Liver (tissue), 9 donors: Measurements from ENCODE around the gene LARGE1. TPM values are rescaled to one million over a fixed set of nuclear protein-coding genes. Genes with fewer than 3 reads are reported as not detected.

ENCODE experiments used
- DNase-seq: peaks from one replicate; pipeline ENCODE4 v3.0.0-alpha.2; 2017; ENCODE audit warnings: low spot score
- H3K27ac ChIP-seq, 2 donors: one replicate each; pipeline ENCODE4 v1.7.0; 2013; ENCODE audit warnings: inconsistent platforms in 2 of 2, low read length in 2 of 2, control low read depth in 1 of 2, low read depth in 1 of 2, mild to moderate bottlenecking in 1 of 2
- H3K27me3 ChIP-seq, 4 donors: one replicate each; pipeline versions ENCODE4 v1.6.1 to v1.7.0; 2013; ENCODE audit warnings: low read length in 3 of 4, inconsistent platforms in 1 of 4, mild to moderate bottlenecking in 1 of 4, moderate library complexity in 1 of 4; ENCODE audit not compliant: control insufficient read depth in 4 of 4, insufficient read depth in 4 of 4
- H3K36me3 ChIP-seq, 4 donors: one replicate each; pipeline versions ENCODE4 v1.6.1 to v1.7.0; 2013; ENCODE audit warnings: low read length in 3 of 4, mild to moderate bottlenecking in 3 of 4, low read depth in 1 of 4, moderate library complexity in 1 of 4; ENCODE audit not compliant: control insufficient read depth in 4 of 4, insufficient read depth in 3 of 4
- H3K4me1 ChIP-seq, 4 donors: one replicate each; pipeline versions ENCODE4 v1.6.1 to v1.7.0; 2013; ENCODE audit warnings: low read length in 3 of 4, mild to moderate bottlenecking in 3 of 4, moderate library complexity in 1 of 4; ENCODE audit not compliant: control insufficient read depth in 4 of 4, insufficient read depth in 4 of 4
- H3K4me3 ChIP-seq, 3 donors: one replicate each; pipeline versions ENCODE4 v1.6.1 to v1.7.0; 2013; ENCODE audit warnings: low read length in 3 of 3, control low read depth in 1 of 3, low read depth in 1 of 3, mild to moderate bottlenecking in 1 of 3
- H3K9ac ChIP-seq, 2 donors: one replicate each; pipeline ENCODE4 v1.7.0; 2013; ENCODE audit warnings: low read length in 2 of 2, mild to moderate bottlenecking in 2 of 2, moderate library complexity in 2 of 2, control low read depth in 1 of 2, low read depth in 1 of 2
- H3K9me3 ChIP-seq, 4 donors: one replicate each; pipeline versions ENCODE4 v1.6.1 to v1.7.0; 2013; ENCODE audit warnings: low read length in 3 of 4; ENCODE audit not compliant: control insufficient read depth in 4 of 4
- EGR1 ChIP-seq, 2 donors: IDR thresholded peaks; 2 replicates each; pipeline ENCODE4 v1.6.1; 2016 to 2018; ENCODE audit warnings: antibody characterized with exemption in 2 of 2, low read depth in 2 of 2
- FOXA1 ChIP-seq: IDR thresholded peaks from 2 replicates; pipeline ENCODE4 v1.6.1; 2016; ENCODE audit warnings: antibody characterized with exemption
- FOXA2 ChIP-seq: IDR thresholded peaks from 2 replicates; pipeline ENCODE4 v1.6.1; 2016; ENCODE audit warnings: antibody characterized with exemption
- GABPA ChIP-seq, 2 donors: IDR thresholded peaks in 1 of 2; conservative IDR thresholded peaks in 1 of 2; 2 replicates each; pipeline ENCODE4 v1.6.1; 2016; ENCODE audit warnings: antibody characterized with exemption in 2 of 2, mild to moderate bottlenecking in 1 of 2, moderate library complexity in 1 of 2
- HNF4A ChIP-seq, 2 donors: conservative IDR thresholded peaks; 2 replicates each; pipeline ENCODE4 v1.6.1; 2016; ENCODE audit warnings: antibody characterized with exemption in 2 of 2, mild to moderate bottlenecking in 2 of 2
- HNF4G ChIP-seq: IDR thresholded peaks from 2 replicates; pipeline ENCODE4 v1.6.1; 2016; ENCODE audit warnings: antibody characterized with exemption
- NR2F2 ChIP-seq: IDR thresholded peaks from 2 replicates; pipeline ENCODE4 v1.6.1; 2016; ENCODE audit warnings: antibody characterized with exemption
- RXRA ChIP-seq, 2 donors: IDR thresholded peaks; 2 replicates each; pipeline ENCODE4 v1.6.1; 2017 to 2018; ENCODE audit warnings: antibody characterized with exemption in 2 of 2, mild to moderate bottlenecking in 1 of 2
- TAF1 ChIP-seq: conservative IDR thresholded peaks from 2 replicates; pipeline ENCODE4 v1.6.1; 2016; ENCODE audit warnings: antibody characterized with exemption, mild to moderate bottlenecking
- YY1 ChIP-seq: IDR thresholded peaks from 2 replicates; pipeline ENCODE4 v1.6.1; 2016; ENCODE audit warnings: antibody characterized with exemption, mild to moderate bottlenecking
- WGBS: extraction: QIAGEN DNeasy Blood & Tissue Kit; methylation state at CpG from one replicate; pipeline ENCODE4 v1.1.7; 2013; 5-methylcytosine and 5-hydroxymethylcytosine counted together
- polyA plus RNA-seq, 2 donors: library from polyadenylated mRNA; stranded (reverse) in 1 of 2; unstranded in 1 of 2; fragments of 200-250 nt in 1 of 2; fragments of >200 nt in 1 of 2; fragmentation: Nextera tagmentation in 1 of 2; extraction: Ambion mirVana in 1 of 2; gene quantifications; one replicate each; pipeline versions ENCODE4 v1.2.1 to v1.2.3, GENCODE V29; 2013 to 2015
- total RNA-seq, 2 donors: library from RNA; depleted of rRNA; stranded (reverse); fragments of >200 nt; gene quantifications; one replicate each; pipeline ENCODE4 v1.2.3, GENCODE V29; 2014
- TF ChIP-seq, protein P1 (sequence below): fragments of 150-350 bp; IDR thresholded peaks from 2 replicates; pipeline ENCODE4 v1.5.1; 2017; ENCODE audit warnings: improper control_type of control experiment, low read depth, low read length; ENCODE audit not compliant: missing input control
- TF ChIP-seq, protein P2 (sequence below): IDR thresholded peaks from 2 replicates; pipeline ENCODE4 v1.6.1; 2016; ENCODE audit warnings: antibody characterized with exemption, mild to moderate bottlenecking
- TF ChIP-seq, protein P3 (sequence below): IDR thresholded peaks from 2 replicates; pipeline ENCODE4 v1.6.1; 2016; ENCODE audit warnings: antibody characterized with exemption
- TF ChIP-seq, protein P4 (sequence below): IDR thresholded peaks from 2 replicates; pipeline ENCODE4 v1.6.1; 2016; ENCODE audit warnings: antibody characterized with exemption
- donor health status: healthy.
- donor health status: healthy.
- donor health status: healthy.
- donor health status: healthy.
- donor health status: healthy.

LARGE1 gene
- total and polyA plus RNA-seq, 4 donors = 2.3 to 14.1 (median 5.7) TPM

DNA sequence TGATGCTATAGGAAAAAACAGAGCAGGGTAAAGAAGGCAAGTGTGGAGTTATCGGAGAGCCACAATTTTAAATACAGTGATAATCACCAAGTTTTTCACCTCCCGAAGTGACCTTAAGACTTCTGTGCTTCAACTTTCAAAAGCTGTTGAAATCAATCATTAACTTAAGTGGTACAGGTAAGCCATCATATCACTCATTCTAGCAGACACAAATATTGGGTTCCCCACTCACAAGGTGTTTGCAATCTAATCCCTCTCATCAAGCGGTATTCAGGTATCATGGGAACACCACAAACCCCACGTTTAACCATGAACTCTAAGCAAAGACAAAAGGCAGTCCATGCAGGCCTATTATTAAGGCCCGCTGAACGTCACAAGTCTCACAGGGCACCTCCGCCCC lies 26.8 kb downstream of the LARGE1 start:
- H3K27me3 ChIP-seq = no peaks in the 10 kb centered on the region
- H3K4me1 ChIP-seq = peaks cover 3 to 28% (median 12%) of the 10 kb centered on the region in 4 donors
- no peak overlapping the region for H3K4me3 ChIP-seq
- no peak for TF ChIP-seq YY1
- TF ChIP-seq, protein P1, sequence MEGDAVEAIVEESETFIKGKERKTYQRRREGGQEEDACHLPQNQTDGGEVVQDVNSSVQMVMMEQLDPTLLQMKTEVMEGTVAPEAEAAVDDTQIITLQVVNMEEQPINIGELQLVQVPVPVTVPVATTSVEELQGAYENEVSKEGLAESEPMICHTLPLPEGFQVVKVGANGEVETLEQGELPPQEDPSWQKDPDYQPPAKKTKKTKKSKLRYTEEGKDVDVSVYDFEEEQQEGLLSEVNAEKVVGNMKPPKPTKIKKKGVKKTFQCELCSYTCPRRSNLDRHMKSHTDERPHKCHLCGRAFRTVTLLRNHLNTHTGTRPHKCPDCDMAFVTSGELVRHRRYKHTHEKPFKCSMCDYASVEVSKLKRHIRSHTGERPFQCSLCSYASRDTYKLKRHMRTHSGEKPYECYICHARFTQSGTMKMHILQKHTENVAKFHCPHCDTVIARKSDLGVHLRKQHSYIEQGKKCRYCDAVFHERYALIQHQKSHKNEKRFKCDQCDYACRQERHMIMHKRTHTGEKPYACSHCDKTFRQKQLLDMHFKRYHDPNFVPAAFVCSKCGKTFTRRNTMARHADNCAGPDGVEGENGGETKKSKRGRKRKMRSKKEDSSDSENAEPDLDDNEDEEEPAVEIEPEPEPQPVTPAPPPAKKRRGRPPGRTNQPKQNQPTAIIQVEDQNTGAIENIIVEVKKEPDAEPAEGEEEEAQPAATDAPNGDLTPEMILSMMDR = no peak
- TF ChIP-seq, protein P2, sequence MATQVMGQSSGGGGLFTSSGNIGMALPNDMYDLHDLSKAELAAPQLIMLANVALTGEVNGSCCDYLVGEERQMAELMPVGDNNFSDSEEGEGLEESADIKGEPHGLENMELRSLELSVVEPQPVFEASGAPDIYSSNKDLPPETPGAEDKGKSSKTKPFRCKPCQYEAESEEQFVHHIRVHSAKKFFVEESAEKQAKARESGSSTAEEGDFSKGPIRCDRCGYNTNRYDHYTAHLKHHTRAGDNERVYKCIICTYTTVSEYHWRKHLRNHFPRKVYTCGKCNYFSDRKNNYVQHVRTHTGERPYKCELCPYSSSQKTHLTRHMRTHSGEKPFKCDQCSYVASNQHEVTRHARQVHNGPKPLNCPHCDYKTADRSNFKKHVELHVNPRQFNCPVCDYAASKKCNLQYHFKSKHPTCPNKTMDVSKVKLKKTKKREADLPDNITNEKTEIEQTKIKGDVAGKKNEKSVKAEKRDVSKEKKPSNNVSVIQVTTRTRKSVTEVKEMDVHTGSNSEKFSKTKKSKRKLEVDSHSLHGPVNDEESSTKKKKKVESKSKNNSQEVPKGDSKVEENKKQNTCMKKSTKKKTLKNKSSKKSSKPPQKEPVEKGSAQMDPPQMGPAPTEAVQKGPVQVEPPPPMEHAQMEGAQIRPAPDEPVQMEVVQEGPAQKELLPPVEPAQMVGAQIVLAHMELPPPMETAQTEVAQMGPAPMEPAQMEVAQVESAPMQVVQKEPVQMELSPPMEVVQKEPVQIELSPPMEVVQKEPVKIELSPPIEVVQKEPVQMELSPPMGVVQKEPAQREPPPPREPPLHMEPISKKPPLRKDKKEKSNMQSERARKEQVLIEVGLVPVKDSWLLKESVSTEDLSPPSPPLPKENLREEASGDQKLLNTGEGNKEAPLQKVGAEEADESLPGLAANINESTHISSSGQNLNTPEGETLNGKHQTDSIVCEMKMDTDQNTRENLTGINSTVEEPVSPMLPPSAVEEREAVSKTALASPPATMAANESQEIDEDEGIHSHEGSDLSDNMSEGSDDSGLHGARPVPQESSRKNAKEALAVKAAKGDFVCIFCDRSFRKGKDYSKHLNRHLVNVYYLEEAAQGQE = no peak
- TF ChIP-seq FOXA1 = no peak
- no peak for TF ChIP-seq FOXA2
- no peak for TF ChIP-seq NR2F2
- TF ChIP-seq HNF4G = no peak
- TF ChIP-seq RXRA (IDR thresholded peaks at IDR 0.05) = no peak
- TF ChIP-seq, protein P3, sequence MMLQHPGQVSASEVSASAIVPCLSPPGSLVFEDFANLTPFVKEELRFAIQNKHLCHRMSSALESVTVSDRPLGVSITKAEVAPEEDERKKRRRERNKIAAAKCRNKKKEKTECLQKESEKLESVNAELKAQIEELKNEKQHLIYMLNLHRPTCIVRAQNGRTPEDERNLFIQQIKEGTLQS = no peak
- H3K36me3 ChIP-seq = no peaks in the 10 kb centered on the region
- no peaks in the 10 kb centered on the region for H3K9me3 ChIP-seq
- H3K9ac ChIP-seq = no peak overlapping the region
- no peak for DNase-seq
- 67% methylated on average over 7 of the region's 7 CpGs for WGBS
- H3K27ac ChIP-seq = no peak overlapping the region

DNA sequence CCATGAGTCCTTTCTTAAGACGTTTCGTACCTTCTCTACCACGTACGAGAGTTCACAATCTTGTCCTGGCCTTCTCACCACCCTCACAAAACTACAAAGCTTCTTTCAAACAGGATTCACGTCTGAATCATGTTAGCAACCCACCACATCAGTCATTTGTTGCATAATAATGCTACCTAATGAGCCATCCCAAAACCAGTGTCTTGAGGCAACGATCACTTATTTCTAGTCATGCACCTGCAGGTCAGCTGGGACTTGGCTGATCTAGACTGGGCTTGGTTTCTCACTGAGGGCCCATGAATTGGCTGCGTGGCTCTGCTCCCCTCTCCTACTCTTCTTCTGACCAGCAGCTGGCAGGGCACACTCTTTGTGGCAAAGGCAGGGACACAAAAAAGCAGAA lies 28.3 kb downstream of the LARGE1 start:
- H3K9me3 ChIP-seq = no peaks in the 10 kb centered on the region
- no peak for DNase-seq
- TF ChIP-seq, protein P4, sequence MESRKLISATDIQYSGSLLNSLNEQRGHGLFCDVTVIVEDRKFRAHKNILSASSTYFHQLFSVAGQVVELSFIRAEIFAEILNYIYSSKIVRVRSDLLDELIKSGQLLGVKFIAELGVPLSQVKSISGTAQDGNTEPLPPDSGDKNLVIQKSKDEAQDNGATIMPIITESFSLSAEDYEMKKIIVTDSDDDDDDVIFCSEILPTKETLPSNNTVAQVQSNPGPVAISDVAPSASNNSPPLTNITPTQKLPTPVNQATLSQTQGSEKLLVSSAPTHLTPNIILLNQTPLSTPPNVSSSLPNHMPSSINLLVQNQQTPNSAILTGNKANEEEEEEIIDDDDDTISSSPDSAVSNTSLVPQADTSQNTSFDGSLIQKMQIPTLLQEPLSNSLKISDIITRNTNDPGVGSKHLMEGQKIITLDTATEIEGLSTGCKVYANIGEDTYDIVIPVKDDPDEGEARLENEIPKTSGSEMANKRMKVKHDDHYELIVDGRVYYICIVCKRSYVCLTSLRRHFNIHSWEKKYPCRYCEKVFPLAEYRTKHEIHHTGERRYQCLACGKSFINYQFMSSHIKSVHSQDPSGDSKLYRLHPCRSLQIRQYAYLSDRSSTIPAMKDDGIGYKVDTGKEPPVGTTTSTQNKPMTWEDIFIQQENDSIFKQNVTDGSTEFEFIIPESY = no peak
- TF ChIP-seq, protein P2 = no peak
- no peak for TF ChIP-seq TAF1
- no peak for TF ChIP-seq GABPA (IDR thresholded peaks at IDR 0.05 in 1 of 2, conservative IDR thresholded peaks at IDR 0.05 in 1 of 2)
- no peak for TF ChIP-seq RXRA (IDR thresholded peaks at IDR 0.05)
- TF ChIP-seq EGR1 (IDR thresholded peaks at IDR 0.05; ENCODE audit: low read depth in 2 of 2) = no peak
- TF ChIP-seq HNF4A (conservative IDR thresholded peaks at IDR 0.05) = no peak
- no peak for TF ChIP-seq FOXA1
- TF ChIP-seq, protein P1 = no peak
- H3K27ac ChIP-seq = no peak overlapping the region
- H3K27me3 ChIP-seq = no peaks in the 10 kb centered on the region
- peaks cover 3 to 28% (median 12%) of the 10 kb centered on the region in 4 donors for H3K4me1 ChIP-seq
- no peaks in the 10 kb centered on the region for H3K36me3 ChIP-seq
- 93% methylated on average over 7 of the region's 7 CpGs for WGBS
- H3K9ac ChIP-seq = no peak overlapping the region
- H3K4me3 ChIP-seq = no peak overlapping the region
